ENCODE results near the gene CLEC18A.

Gene CLEC18A

DNA sequence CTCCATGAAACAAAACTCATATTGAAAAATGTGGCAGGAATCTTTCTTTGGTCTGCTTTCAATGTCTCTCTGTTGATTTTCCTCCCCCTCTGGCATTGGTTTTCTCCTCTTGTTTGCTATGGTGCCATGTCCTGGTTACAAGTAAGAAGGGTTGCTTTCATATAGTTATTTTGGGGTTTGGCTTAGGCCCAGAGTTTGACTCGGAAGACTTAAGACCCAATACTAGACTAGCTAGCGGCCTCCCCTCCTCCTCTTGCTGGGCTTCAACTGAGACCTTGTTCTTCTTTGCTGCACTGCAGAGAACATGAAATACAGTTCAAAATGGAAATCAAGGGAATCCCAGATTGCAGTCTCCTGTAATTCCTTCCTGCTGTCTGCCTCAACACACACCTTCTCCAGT is 30.0 kb upstream of the CLEC18A start:
- no peaks in the 10 kb centered on the region for H3K79me2 ChIP-seq (ENCODE audit: insufficient read depth, low read length)
- H3K27me3 ChIP-seq (ENCODE audit: insufficient read depth, low read length), result no peaks in the 10 kb centered on the region
- no peak overlapping the region for H3K27ac ChIP-seq (ENCODE audit: low read depth, low read length, poor library complexity, severe bottlenecking)
- no peak overlapping the region for H3K9ac ChIP-seq (ENCODE audit: low read length)
- no peaks in the 10 kb centered on the region for H3K4me1 ChIP-seq (ENCODE audit: insufficient read depth, low read length, severe bottlenecking)
- no peaks in the 10 kb centered on the region for H4K20me1 ChIP-seq (ENCODE audit: insufficient read depth, low read length)
- no peaks in the 10 kb centered on the region for H3K9me2 ChIP-seq (ENCODE audit: low read depth, low read length)
- no peak for TF ChIP-seq EZH2 (IDR thresholded peaks at IDR 0.05; ENCODE audit: borderline replicate concordance, low read length)
- TF ChIP-seq, protein P1, sequence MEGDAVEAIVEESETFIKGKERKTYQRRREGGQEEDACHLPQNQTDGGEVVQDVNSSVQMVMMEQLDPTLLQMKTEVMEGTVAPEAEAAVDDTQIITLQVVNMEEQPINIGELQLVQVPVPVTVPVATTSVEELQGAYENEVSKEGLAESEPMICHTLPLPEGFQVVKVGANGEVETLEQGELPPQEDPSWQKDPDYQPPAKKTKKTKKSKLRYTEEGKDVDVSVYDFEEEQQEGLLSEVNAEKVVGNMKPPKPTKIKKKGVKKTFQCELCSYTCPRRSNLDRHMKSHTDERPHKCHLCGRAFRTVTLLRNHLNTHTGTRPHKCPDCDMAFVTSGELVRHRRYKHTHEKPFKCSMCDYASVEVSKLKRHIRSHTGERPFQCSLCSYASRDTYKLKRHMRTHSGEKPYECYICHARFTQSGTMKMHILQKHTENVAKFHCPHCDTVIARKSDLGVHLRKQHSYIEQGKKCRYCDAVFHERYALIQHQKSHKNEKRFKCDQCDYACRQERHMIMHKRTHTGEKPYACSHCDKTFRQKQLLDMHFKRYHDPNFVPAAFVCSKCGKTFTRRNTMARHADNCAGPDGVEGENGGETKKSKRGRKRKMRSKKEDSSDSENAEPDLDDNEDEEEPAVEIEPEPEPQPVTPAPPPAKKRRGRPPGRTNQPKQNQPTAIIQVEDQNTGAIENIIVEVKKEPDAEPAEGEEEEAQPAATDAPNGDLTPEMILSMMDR (IDR thresholded peaks at IDR 0.05; ENCODE audit: low read length), result no peak
- no peaks in the 10 kb centered on the region for H3F3A ChIP-seq (ENCODE audit: insufficient read depth, low read length)
- H3K4me3 ChIP-seq (ENCODE audit: low read depth, low read length, poor library complexity, severe bottlenecking), result no peak overlapping the region
- no peaks in the 10 kb centered on the region for H3K36me3 ChIP-seq (ENCODE audit: insufficient read depth, low read length)
- no peaks in the 10 kb centered on the region for H3K9me3 ChIP-seq (ENCODE audit: low read length)
- H3K4me2 ChIP-seq (ENCODE audit: low read length), result no peak overlapping the region
- no peak overlapping the region for H2AFZ ChIP-seq (ENCODE audit: low read length)

DNA sequence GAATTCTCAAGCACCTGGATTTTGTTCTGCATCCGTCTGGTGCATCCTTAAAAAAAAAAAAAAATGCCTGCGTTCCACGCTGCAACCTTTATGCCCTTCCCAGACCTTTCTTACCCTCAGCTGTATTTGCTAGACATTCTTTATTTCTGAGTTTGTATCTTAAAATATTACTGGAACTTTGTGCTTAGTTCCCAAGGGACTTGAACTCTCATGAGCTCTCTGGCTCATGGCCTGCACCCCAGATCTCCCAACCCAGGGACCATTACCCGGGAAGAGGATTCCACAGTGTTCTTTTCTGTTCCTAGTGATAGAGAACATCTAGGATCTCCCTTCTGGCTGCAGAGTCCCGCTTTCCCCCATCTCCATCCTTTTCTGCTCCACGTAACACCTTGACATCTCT is 28.9 kb upstream of the CLEC18A start:
- Histone ChIP-seq H3K9me3 (ENCODE audit: low read length) (no peaks in the 10 kb centered on the region), H3K4me3 (ENCODE audit: low read depth, low read length, poor library complexity, severe bottlenecking) (no peak overlapping the region), H3K4me1 (ENCODE audit: insufficient read depth, low read length, severe bottlenecking) (no peaks in the 10 kb centered on the region), H2AFZ (ENCODE audit: low read length) (no peak overlapping the region), H3K27ac (ENCODE audit: low read depth, low read length, poor library complexity, severe bottlenecking) (no peak overlapping the region), H3K36me3 (ENCODE audit: insufficient read depth, low read length) (no peaks in the 10 kb centered on the region), H3K4me2 (ENCODE audit: low read length) (no peak overlapping the region), H3K9ac (ENCODE audit: low read length) (no peak overlapping the region), H3F3A (ENCODE audit: insufficient read depth, low read length) (no peaks in the 10 kb centered on the region), H3K9me2 (ENCODE audit: low read depth, low read length) (no peaks in the 10 kb centered on the region), H4K20me1 (ENCODE audit: insufficient read depth, low read length) (no peaks in the 10 kb centered on the region), H3K27me3 (ENCODE audit: insufficient read depth, low read length) (no peaks in the 10 kb centered on the region), H3K79me2 (ENCODE audit: insufficient read depth, low read length) (no peaks in the 10 kb centered on the region)
- TF ChIP-seq, protein P1 (IDR thresholded peaks at IDR 0.05; ENCODE audit: low read length), result no peak
- TF ChIP-seq EZH2 (IDR thresholded peaks at IDR 0.05; ENCODE audit: borderline replicate concordance, low read length), result no peak

DNA sequence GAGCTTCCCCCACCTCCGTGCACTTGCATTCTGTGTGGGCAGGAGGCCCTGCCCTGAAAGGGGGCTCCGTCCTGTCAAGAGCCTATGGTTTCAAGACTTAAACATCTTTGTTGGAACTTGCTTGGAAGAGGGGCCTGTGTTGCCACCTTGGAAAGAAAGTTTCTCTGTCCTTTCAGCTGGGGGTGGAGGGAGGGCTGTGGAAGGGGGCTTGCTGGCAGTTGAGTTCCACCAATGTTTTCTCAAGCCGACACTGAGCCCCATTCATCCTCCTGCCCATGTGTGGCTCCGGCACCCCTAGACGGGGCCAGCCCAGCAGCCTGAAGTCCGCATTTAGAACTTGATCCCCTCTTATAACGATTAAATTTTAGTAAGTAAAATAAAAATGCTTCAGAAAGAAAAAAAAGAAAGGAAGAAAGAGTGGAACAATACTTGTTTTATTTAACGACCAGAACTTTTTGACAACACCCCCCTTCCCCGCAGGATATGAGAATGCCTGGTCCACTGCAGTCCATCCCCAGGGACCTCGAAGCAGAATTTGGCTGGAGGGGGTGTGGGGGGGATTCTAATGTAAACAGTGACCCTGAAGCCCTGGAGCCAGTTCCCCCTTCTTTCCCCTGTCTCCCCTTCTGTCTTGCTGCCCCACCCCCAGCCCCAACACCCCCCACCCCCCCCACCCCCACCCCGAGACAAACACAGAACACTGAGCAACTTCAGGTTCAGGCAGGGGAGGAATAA is 26.9 kb upstream of the CLEC18A start:
- H3K27me3 ChIP-seq (ENCODE audit: insufficient read depth, low read length), result no peaks in the 10 kb centered on the region
- H3K27ac ChIP-seq (ENCODE audit: low read depth, low read length, poor library complexity, severe bottlenecking), result no peak overlapping the region
- H3K36me3 ChIP-seq (ENCODE audit: insufficient read depth, low read length), result no peaks in the 10 kb centered on the region
- H3K4me2 ChIP-seq (ENCODE audit: low read length), result no peak overlapping the region
- H3K4me1 ChIP-seq (ENCODE audit: insufficient read depth, low read length, severe bottlenecking), result no peaks in the 10 kb centered on the region
- H3K9ac ChIP-seq (ENCODE audit: low read length), result no peak overlapping the region
- H3K9me3 ChIP-seq (ENCODE audit: low read length), result no peaks in the 10 kb centered on the region
- H3F3A ChIP-seq (ENCODE audit: insufficient read depth, low read length), result no peaks in the 10 kb centered on the region
- no peak overlapping the region for H3K4me3 ChIP-seq (ENCODE audit: low read depth, low read length, poor library complexity, severe bottlenecking)
- H4K20me1 ChIP-seq (ENCODE audit: insufficient read depth, low read length), result no peaks in the 10 kb centered on the region
- no peak for TF ChIP-seq EZH2 (IDR thresholded peaks at IDR 0.05; ENCODE audit: borderline replicate concordance, low read length)
- TF ChIP-seq, protein P1 (IDR thresholded peaks at IDR 0.05; ENCODE audit: low read length), result no peak
- H3K79me2 ChIP-seq (ENCODE audit: insufficient read depth, low read length), result no peaks in the 10 kb centered on the region
- H2AFZ ChIP-seq (ENCODE audit: low read length), result no peak overlapping the region
- no peaks in the 10 kb centered on the region for H3K9me2 ChIP-seq (ENCODE audit: low read depth, low read length)
